Measurements from ENCODE around the gene UFD1.

UFD1 gene

GRCh38 chr22:19419086-19419463, 59.9 kb downstream of the UFD1 start:
- no peak for DNase-seq

GRCh38 chr22:19412923-19413322, 66.1 kb downstream of the UFD1 start:
- DNase-seq = no peak

- DNase-seq = no peak
Observed at GRCh38 chr22:19412478-19412877, 66.5 kb downstream of the UFD1 start.

GRCh38 chr22:19411690-19412045, 67.3 kb downstream of the UFD1 start:
- DNase-seq = no peak

GRCh38 chr22:19410941-19411689, 67.9 kb downstream of the UFD1 start:
- DNase-seq = no peak

GRCh38 chr22:19407649-19408606, 71.1 kb downstream of the UFD1 start:
- no peak for DNase-seq

GRCh38 chr22:19406846-19407245, 72.1 kb downstream of the UFD1 start:
- no peak for DNase-seq

GRCh38 chr22:19406281-19406811, 72.6 kb downstream of the UFD1 start:
- DNase-seq = no peak

- no peak for DNase-seq
Observed at GRCh38 chr22:19405652-19406051, 73.3 kb downstream of the UFD1 start.

GRCh38 chr22:19405133-19405532, 73.9 kb downstream of the UFD1 start:
- no peak for DNase-seq

- no peak for DNase-seq
Observed at GRCh38 chr22:19404676-19405075, 74.3 kb downstream of the UFD1 start.

GRCh38 chr22:19402642-19403191, 76.3 kb downstream of the UFD1 start:
- no peak for DNase-seq

GRCh38 chr22:19401483-19401882, 77.5 kb downstream of the UFD1 start:
- DNase-seq = no peak

GRCh38 chr22:19400881-19401280, 78.1 kb downstream of the UFD1 start:
- DNase-seq = no peak
